Measurements from ENCODE around the gene VPS13A.

DNA sequence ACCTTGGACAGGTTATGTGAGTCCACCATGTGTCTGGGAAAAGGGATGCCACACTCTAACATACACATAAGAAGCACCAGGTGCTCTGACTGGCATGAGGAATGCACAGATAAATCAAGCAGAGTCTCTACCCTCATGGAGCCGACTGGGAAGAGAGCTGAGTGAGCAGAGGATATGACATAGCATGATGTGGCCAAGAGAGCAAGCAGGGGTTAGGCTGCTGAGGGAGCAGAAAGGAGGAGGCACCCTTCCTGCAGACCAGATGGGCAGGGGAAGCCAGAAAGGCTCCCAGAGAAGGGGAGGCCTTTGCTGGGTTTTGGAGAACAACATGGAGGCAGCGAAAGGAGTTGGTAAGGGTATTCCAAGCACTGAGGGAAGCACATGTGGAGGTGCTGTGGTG is 247.7 kb downstream of the VPS13A start:
- TF ChIP-seq, protein P1, sequence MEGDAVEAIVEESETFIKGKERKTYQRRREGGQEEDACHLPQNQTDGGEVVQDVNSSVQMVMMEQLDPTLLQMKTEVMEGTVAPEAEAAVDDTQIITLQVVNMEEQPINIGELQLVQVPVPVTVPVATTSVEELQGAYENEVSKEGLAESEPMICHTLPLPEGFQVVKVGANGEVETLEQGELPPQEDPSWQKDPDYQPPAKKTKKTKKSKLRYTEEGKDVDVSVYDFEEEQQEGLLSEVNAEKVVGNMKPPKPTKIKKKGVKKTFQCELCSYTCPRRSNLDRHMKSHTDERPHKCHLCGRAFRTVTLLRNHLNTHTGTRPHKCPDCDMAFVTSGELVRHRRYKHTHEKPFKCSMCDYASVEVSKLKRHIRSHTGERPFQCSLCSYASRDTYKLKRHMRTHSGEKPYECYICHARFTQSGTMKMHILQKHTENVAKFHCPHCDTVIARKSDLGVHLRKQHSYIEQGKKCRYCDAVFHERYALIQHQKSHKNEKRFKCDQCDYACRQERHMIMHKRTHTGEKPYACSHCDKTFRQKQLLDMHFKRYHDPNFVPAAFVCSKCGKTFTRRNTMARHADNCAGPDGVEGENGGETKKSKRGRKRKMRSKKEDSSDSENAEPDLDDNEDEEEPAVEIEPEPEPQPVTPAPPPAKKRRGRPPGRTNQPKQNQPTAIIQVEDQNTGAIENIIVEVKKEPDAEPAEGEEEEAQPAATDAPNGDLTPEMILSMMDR (conservative IDR thresholded peaks at IDR 0.05; ENCODE audit: low read length), result no peak
- no peak for TF ChIP-seq EZH2phosphoT487 (IDR thresholded peaks at IDR 0.05; ENCODE audit: borderline replicate concordance, low read depth, low read length)
